Keratinocyte (primary cell): Measurements from ENCODE around the gene RGS9.

Experiments
- CTCF ChIP-seq, 3 experiments: IDR thresholded peaks in 1 of 3; conservative IDR thresholded peaks in 1 of 3; optimal IDR thresholded peaks in 1 of 3; 2 replicates in 2 of 3; 3 replicates in 1 of 3; pipeline versions ENCODE3 to v1.5.1; 2011; ENCODE audit warnings: low read length in 3 of 3, mild to moderate bottlenecking in 3 of 3, moderate library complexity in 2 of 3, control low read depth in 1 of 3, inconsistent platforms in 1 of 3; ENCODE audit not compliant: insufficient read depth in 2 of 3; ENCODE audit errors: extremely low read depth in 1 of 3
- EZH2 ChIP-seq: IDR thresholded peaks from one replicate; pipeline ENCODE4 v1.6.1; 2012; ENCODE audit warnings: inconsistent platforms, mild to moderate bottlenecking, low read length, moderate library complexity

DNA sequence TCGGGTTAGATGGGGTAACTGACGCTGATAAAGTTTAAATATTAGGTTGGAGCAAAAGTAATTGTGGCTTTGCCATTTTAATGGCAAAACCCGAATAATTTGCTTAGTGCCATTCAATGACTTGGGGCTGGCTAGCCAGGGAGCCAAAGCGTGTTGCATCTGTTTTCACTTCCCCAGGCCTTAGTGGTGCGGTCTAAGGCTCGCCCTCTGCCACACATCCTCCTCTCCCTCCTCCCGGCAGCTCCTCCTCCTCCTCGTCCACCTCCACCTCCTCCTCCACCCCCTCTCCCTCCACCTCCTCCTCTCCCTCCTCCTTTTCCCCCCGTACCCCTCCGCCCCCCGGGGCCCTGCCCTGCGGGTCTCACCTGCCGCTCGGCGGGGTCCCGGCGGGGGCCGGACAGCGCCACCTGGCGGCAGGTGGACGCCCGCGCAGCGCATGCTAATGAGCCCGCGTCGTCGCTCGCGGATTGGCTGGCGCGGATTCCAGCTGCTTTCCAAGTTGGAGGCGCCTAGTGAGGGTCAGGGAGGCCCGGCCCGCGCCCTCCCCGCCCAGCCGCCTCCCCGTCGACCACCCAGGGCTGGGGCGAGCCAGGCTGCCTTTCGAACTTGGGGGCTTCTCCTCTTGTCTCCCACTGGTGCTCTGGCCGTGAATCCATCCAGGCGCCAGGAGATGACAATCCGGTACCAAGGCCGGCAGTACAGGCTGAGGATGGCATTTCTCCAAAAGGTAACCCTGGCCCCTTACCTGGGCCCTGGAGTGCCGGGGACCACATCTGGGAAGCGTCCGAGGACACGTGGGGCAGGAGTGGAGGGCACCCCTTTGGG is 36.6 kb upstream of the RGS9 start:
- peak; percentile 37 to 84 (median 77) for TF ChIP-seq CTCF (optimal IDR thresholded peaks at IDR 0.05 in 1 of 3, IDR thresholded peaks at IDR 0.05 in 1 of 3, conservative IDR thresholded peaks at IDR 0.05 in 1 of 3; ENCODE audit: extremely low read depth in 1 of 3, insufficient read depth in 2 of 3, low read length in 3 of 3)
- no peak for TF ChIP-seq EZH2
